GM20000 (cell line): ENCODE data around the gene ANKMY1.

ENCODE experiments used
- DNase-seq: peaks from one replicate; pipeline ENCODE4 v3.0.0; 2012; ENCODE audit warnings: low spot score
- TF ChIP-seq, protein P1 (sequence below): IDR thresholded peaks from 2 replicates; pipeline ENCODE4 v1.5.1; 2012; ENCODE audit warnings: mild to moderate bottlenecking, control low read depth; ENCODE audit errors: extremely low read depth, missing control alignments

The ANKMY1 gene

DNA sequence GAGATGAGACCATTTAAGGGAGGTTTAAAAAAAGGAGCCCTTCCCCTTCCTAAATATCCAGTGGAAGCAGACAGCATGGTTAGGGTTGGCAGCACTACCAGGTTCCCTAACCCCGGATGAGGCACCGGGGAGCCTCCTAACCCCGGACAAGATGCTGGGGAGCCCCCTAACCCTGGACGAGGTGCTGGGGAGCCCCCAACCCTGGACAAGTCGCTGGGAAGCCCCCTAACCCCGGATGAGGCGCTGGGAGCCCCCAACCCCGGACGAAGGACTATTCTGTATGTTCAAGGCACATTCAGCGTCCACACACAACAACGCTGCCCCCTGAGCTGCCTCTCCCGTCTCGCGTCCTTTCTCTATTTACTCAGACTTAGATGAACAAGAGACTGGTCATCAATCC is 51.9 kb downstream of the ANKMY1 start:
- DNase-seq, result no peak
- TF ChIP-seq, protein P1, sequence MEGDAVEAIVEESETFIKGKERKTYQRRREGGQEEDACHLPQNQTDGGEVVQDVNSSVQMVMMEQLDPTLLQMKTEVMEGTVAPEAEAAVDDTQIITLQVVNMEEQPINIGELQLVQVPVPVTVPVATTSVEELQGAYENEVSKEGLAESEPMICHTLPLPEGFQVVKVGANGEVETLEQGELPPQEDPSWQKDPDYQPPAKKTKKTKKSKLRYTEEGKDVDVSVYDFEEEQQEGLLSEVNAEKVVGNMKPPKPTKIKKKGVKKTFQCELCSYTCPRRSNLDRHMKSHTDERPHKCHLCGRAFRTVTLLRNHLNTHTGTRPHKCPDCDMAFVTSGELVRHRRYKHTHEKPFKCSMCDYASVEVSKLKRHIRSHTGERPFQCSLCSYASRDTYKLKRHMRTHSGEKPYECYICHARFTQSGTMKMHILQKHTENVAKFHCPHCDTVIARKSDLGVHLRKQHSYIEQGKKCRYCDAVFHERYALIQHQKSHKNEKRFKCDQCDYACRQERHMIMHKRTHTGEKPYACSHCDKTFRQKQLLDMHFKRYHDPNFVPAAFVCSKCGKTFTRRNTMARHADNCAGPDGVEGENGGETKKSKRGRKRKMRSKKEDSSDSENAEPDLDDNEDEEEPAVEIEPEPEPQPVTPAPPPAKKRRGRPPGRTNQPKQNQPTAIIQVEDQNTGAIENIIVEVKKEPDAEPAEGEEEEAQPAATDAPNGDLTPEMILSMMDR, result no peak

DNA sequence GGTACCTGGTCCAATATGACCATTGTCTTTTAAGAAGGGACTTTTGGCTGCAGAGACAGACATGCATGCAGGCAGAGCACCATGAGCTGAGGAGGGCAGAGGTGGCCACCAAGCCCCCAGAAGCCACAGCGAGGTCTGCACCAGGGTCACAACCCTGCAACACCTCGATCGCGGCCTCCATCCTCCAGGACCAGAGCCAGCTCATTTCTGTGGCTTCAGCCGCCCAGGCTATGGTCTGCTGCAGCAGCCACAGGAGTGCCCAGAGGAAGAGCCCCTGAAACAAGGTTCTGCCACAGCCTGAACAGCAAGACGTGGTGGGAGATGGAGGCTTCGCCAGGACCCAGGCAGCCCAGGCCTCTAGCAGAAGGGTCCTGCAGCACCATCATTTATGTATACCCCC is 53.9 kb downstream of the ANKMY1 start:
- TF ChIP-seq, protein P1, result no peak
- no peak for DNase-seq

DNA sequence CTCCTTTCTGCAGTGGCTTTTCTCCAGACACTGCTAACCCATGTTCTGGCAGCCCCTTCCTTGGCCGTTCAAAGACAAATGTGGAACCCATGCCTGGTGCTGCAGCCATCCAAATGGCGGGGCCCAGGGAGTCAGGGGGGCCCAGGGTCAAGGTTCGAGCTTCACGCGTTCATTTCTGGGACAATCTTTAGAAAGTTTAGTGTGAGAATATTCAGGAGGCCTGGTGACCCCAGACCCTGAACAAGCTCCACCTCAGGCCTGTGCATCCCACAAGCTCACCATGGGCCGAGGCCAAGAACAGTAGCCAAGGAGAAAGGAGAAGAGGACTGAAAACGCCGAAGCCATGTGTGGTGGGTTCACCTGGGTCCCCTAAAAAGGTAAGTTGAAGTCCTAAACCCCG is 54.4 kb downstream of the ANKMY1 start:
- DNase-seq, result no peak
- TF ChIP-seq, protein P1, result no peak

DNA sequence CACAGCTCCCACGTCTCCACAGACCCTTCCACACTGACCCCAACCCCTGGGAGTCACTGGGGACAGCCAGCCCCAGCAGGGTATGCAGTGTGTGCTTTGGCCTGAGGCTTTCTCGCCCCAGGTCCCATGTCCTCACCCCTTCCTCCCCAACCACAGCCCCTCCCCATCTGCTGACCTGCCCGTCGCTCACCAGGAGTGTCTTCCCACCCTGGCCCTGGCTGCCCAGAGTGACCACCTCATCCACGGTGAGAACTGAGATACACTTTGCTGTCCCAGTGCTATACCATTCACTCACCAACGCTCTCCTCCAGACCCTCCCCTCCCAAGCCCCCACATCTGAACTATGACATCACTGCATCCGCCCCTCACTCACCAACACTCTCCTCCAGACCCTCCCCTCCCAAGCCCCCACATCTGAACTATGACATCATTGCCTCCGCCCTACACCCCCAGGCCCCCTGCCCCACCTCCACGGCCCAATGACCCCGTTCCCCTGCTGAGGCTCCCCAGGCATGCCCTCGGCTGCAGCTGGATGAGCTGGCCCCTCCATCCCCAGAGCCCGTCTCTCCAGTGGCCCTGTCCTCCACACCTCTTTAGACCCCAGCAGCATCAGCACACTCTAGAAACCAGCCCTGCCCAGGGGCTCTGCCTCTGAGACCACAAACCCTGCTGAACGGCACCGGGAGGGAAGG is 55.2 kb downstream of the ANKMY1 start:
- TF ChIP-seq, protein P1, result no peak
- DNase-seq, result no peak

DNA sequence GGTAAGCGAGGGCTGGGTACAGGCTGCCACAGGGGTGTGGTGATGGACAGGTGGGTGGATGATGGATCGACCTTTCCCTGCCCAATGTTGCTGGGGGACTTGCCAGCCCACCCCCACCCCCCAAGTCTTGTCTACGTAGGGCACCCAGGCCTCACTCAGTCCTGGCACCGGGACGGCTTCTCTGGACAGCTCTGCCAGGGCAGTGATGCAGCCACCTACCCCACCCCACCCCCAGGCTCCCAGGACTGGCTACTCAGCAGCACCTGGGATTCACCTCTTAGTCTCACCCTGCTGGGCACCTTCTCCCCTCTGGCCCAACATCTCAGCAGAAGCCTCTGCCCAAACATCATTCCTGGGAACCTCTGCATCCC is 55.7 kb downstream of the ANKMY1 start:
- no peak for DNase-seq
- TF ChIP-seq, protein P1, result no peak

DNA sequence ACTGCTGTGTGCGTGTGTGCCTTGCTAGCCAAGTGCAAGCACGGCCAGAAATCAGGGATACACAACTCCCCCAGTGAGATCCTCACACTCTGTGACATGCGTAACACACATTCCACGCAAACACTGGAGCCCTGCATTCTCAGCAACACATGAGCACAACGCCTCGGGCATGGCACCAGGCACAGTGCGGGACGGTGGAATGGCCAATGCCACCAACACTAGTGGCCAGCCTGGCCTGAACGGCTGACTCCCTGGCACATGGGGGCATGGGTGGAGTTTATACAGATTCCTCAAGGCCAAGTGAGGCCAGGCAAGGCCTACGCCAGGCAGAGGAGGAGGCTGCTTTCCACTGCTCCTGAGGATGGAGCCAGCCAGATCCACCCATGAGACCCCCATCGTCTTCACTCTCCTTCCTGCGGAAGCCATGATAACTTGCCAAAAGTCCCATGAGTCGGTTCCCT is 56.2 kb downstream of the ANKMY1 start:
- TF ChIP-seq, protein P1, result no peak
- no peak for DNase-seq

DNA sequence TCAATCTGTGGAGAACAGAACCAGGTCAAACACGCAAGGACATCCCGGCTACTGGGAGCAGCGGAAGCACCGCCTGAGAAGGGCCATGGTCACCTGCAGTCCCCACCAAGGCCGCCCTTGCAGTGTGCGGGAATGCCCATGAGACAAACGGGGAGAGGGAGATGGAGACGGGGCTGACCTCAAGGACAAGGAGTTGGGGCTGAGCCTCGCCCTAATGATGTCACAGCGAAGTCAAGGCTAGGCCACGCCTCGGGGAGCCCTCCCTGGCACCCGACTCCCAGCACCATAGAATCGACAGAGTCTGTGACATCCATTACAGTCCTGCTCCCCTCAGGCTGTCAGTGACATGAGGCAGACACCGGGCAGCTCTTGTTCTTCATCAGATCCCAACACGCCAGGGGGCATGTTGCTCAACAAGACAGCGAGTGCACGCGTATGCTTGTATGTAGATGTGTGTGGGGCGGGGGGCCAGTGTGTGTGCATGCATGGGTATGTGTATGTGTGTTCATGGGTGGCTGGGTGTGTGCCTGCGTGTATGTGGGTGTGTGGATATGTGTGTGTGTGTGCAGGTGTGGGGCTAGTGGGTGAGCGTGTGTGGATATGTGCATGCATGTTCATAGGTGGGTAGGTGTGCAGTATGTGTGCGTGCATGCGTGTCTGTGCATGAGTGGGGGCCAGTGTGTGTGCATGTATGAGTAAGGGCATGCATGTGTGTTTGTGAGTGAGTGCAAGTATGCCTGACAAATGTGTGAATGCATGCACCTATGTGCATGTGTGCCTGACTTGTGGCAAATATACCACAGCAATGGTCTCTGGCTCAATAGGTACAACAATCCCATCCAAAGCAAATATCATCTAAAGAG is 57.0 kb downstream of the ANKMY1 start:
- DNase-seq, result no peak
- TF ChIP-seq, protein P1, result no peak
